GM21723 (cell line): ENCODE results near the gene NCAPH2.
A peak's percentile ranks its signal among the peaks of the same experiment; 100 is the strongest.

Source experiments
- ATAC-seq: cut with Tn5 transposase; IDR thresholded peaks from one replicate; pipeline ENCODE4 v1.9.1; 2021; ENCODE audit warnings: mild to moderate bottlenecking, moderate library complexity; ENCODE audit not compliant: unreplicated experiment

Gene NCAPH2

GRCh38 chr22:50488886-50489285 lies 19.1 kb upstream of the NCAPH2 start:
- no peak for ATAC-seq

GRCh38 chr22:50489363-50490243 lies 18.4 kb upstream of the NCAPH2 start:
- no peak for ATAC-seq

GRCh38 chr22:50490531-50491308 lies 17.3 kb upstream of the NCAPH2 start:
- no peak for ATAC-seq

GRCh38 chr22:50497093-50497492 lies 10.9 kb upstream of the NCAPH2 start:
- no peak for ATAC-seq

- no peak for ATAC-seq
These were observed 9.6 kb upstream of the NCAPH2 start for GRCh38 chr22:50498322-50498890.

GRCh38 chr22:50500452-50500851 lies 7.6 kb upstream of the NCAPH2 start:
- no peak for ATAC-seq

GRCh38 chr22:50502096-50502495 lies 5.9 kb upstream of the NCAPH2 start:
- no peak for ATAC-seq

- no peak for ATAC-seq
These were observed 5.2 kb upstream of the NCAPH2 start for GRCh38 chr22:50502628-50503474.

- no peak for ATAC-seq
These were observed 4.4 kb upstream of the NCAPH2 start for GRCh38 chr22:50503475-50504145.

- no peak for ATAC-seq
These were observed 3.4 kb upstream of the NCAPH2 start for GRCh38 chr22:50504369-50505211.

GRCh38 chr22:50505276-50505775 lies 2.7 kb upstream of the NCAPH2 start:
- ATAC-seq: no peak

- ATAC-seq: no peak
These were observed 2.0 kb upstream of the NCAPH2 start for GRCh38 chr22:50505776-50506610.

GRCh38 chr22:50506611-50507420 lies 1.2 kb upstream of the NCAPH2 start:
- peak; percentile 3 for ATAC-seq

GRCh38 chr22:50507421-50507990 lies 518 bp upstream of the NCAPH2 start, which contains the start of gene LMF2:
TSS of gene LMF2 (minus strand) at chr22:50507702. CDS start at chr22:50507675, 27 bp downstream.
- ATAC-seq: peak; percentile 43

- no peak for ATAC-seq
These were observed 873 bp downstream of the NCAPH2 start for GRCh38 chr22:50508897-50509296.

GRCh38 chr22:50513175-50513574 lies 5.2 kb downstream of the NCAPH2 start:
- no peak for ATAC-seq

GRCh38 chr22:50516068-50516467 lies 8.0 kb downstream of the NCAPH2 start:
- ATAC-seq: no peak
